IMR-90 (cell line): ENCODE data around the gene POGK. TPM values are rescaled to one million over a fixed set of nuclear protein-coding genes. Genes with fewer than 3 reads are reported as not detected.

Experiments
- ATAC-seq: fragments of 200-7000 bp; cut with Tn5 transposase; 2 replicates; pipeline ENCODE4 v1.9.1; 2020; ENCODE audit warnings: low read depth, mild to moderate bottlenecking, moderate library complexity
- BruUV-seq: library from RNA; stranded (reverse); fragments of 400-500 nt; replicated peaks from 2 replicates; lab custom pipeline; 2021; lab: Mats Ljungman, UMichigan
- CTCF ChIA-PET: fragments of 300-600 bp; formaldehyde crosslinking; extraction: SDS; loops from one replicate; lab custom pipeline; 2021; ENCODE audit warnings: antibody characterized with exemption; lab: Yijun Ruan, JAX
- POLR2A ChIA-PET: fragments of 300-600 bp; sonication (Branson Sonifier 250); formaldehyde crosslinking; loops from one replicate; lab custom pipeline; 2022; ENCODE audit warnings: antibody characterized with exemption; ENCODE audit not compliant: unreplicated experiment; lab: Charles Lee
- DNase-seq: peaks from one replicate; pipeline ENCODE4 v3.0.0; 2013
- H2AFZ ChIP-seq: replicated peaks from 2 replicates; pipeline ENCODE3; 2013; ENCODE audit warnings: low read length, mild to moderate bottlenecking; ENCODE audit not compliant: poor library complexity
- H2AK5ac ChIP-seq: 2 replicates; pipeline ENCODE4 v1.6.1; 2013; ENCODE audit warnings: low read depth, low read length, inconsistent platforms
- H2AK9ac ChIP-seq: replicated peaks from 2 replicates; pipeline ENCODE3; 2013; ENCODE audit warnings: mild to moderate bottlenecking, low read depth, low read length, moderate library complexity; ENCODE audit not compliant: poor library complexity
- H2BK120ac ChIP-seq: 2 replicates; pipeline ENCODE4 v1.6.1; 2013; ENCODE audit warnings: low read depth, low read length, inconsistent platforms
- H2BK15ac ChIP-seq: 3 replicates; pipeline ENCODE4 v1.6.1; 2013; ENCODE audit warnings: low read depth, low read length, inconsistent platforms
- H2BK20ac ChIP-seq: 2 replicates; pipeline ENCODE4 v1.6.1; 2013; ENCODE audit warnings: low read depth, mild to moderate bottlenecking, inconsistent platforms, low read length, moderate library complexity
- H2BK5ac ChIP-seq: 2 replicates; pipeline ENCODE4 v1.6.1; 2013; ENCODE audit warnings: mild to moderate bottlenecking, low read depth, low read length, inconsistent platforms; ENCODE audit not compliant: poor library complexity, severe bottlenecking
- H3K14ac ChIP-seq: replicated peaks from 2 replicates; pipeline ENCODE4 v1.6.1; 2013; ENCODE audit warnings: low read depth, low read length, inconsistent platforms
- H3K18ac ChIP-seq: 2 replicates; pipeline ENCODE4 v1.6.1; 2013; ENCODE audit warnings: low read depth, low read length, control low read depth
- H3K23ac ChIP-seq: 2 replicates; pipeline ENCODE4 v1.6.1; 2013; ENCODE audit warnings: low read depth, low read length, inconsistent platforms
- H3K27ac ChIP-seq: 2 replicates; pipeline ENCODE4 v1.5.1; 2013; ENCODE audit warnings: mild to moderate bottlenecking, control low read depth, low read length; ENCODE audit not compliant: insufficient read depth
- H3K27me3 ChIP-seq: 2 replicates; pipeline ENCODE4 v1.6.1; 2013; ENCODE audit warnings: low read length; ENCODE audit not compliant: control insufficient read depth, insufficient read depth
- H3K36me3 ChIP-seq: 2 replicates; pipeline ENCODE4 v1.6.1; 2013; ENCODE audit warnings: low read length, mixed read lengths; ENCODE audit not compliant: control insufficient read depth, insufficient read depth
- H3K4ac ChIP-seq: 2 replicates; pipeline ENCODE4 v1.6.1; 2013; ENCODE audit warnings: low read depth, low read length, inconsistent platforms
- H3K4me1 ChIP-seq: 2 replicates; pipeline ENCODE4 v1.6.1; 2013; ENCODE audit warnings: low read length, mixed read lengths; ENCODE audit not compliant: control insufficient read depth, insufficient read depth
- H3K4me2 ChIP-seq: 2 replicates; pipeline ENCODE4 v1.6.1; 2013; ENCODE audit warnings: low read depth, mild to moderate bottlenecking, control low read depth, low read length, moderate library complexity
- H3K4me3 ChIP-seq: 2 replicates; pipeline ENCODE4 v1.5.1; 2013; ENCODE audit warnings: low read depth, mild to moderate bottlenecking, control low read depth, low read length, moderate library complexity; ENCODE audit not compliant: insufficient read depth
- H3K56ac ChIP-seq: 2 replicates; pipeline ENCODE4 v1.6.1; 2013; ENCODE audit warnings: low read length, inconsistent platforms; ENCODE audit not compliant: insufficient read depth; ENCODE audit errors: extremely low read depth
- H3K79me1 ChIP-seq, 2 experiments: 2 replicates each; pipeline ENCODE4 v1.6.1; 2013; ENCODE audit warnings: low read length in 2 of 2, inconsistent platforms in 1 of 2, low read depth in 1 of 2
- H3K9ac ChIP-seq: 2 replicates; pipeline ENCODE4 v1.6.1; 2013; ENCODE audit warnings: low read depth, low read length, control low read depth
- H3K9me1 ChIP-seq: 2 replicates; pipeline ENCODE4 v1.6.1; 2013; ENCODE audit warnings: low read length, inconsistent platforms; ENCODE audit not compliant: insufficient read depth
- H3K9me3 ChIP-seq: 2 replicates; pipeline ENCODE4 v1.6.1; 2013; ENCODE audit warnings: low read length; ENCODE audit not compliant: control insufficient read depth, insufficient read depth
- H4K20me1 ChIP-seq: 2 replicates; pipeline ENCODE4 v1.6.1; 2013; ENCODE audit warnings: low read length, inconsistent platforms; ENCODE audit not compliant: insufficient read depth
- H4K5ac ChIP-seq: 2 replicates; pipeline ENCODE4 v1.6.1; 2013; ENCODE audit warnings: mild to moderate bottlenecking, low read depth, low read length, control low read depth
- H4K8ac ChIP-seq, 2 experiments: 2 replicates each; pipeline ENCODE4 v1.6.1; 2013; ENCODE audit warnings: low read depth in 2 of 2, low read length in 2 of 2, control low read depth in 1 of 2, inconsistent platforms in 1 of 2
- H4K91ac ChIP-seq: 2 replicates; pipeline ENCODE4 v1.6.1; 2013; ENCODE audit warnings: low read depth, low read length, inconsistent platforms; ENCODE audit not compliant: insufficient read depth
- BHLHE40 ChIP-seq: fragments of 150-350 bp; IDR thresholded peaks from 2 replicates; pipeline ENCODE4 v1.6.1; 2016; ENCODE audit warnings: mild to moderate bottlenecking, low read depth, low read length
- CEBPB ChIP-seq: IDR thresholded peaks from 2 replicates; pipeline ENCODE4 v1.6.1; 2012; ENCODE audit warnings: low read depth, low read length, improper control_type of control experiment
- CHD1 ChIP-seq: IDR thresholded peaks from 2 replicates; pipeline ENCODE4 v1.6.1; 2012; ENCODE audit warnings: low read depth, low read length, improper control_type of control experiment
- ELK1 ChIP-seq: fragments of 150-350 bp; IDR thresholded peaks from 2 replicates; pipeline ENCODE4 v1.6.1; 2016; ENCODE audit warnings: low read depth, mild to moderate bottlenecking, low read length, moderate library complexity, borderline replicate concordance
- FOS ChIP-seq: fragments of 150-350 bp; IDR thresholded peaks from 2 replicates; pipeline ENCODE4 v1.6.1; 2016; ENCODE audit warnings: low read depth, low read length
- MAFK ChIP-seq: IDR thresholded peaks from 2 replicates; pipeline ENCODE4 v1.6.1; 2012; ENCODE audit warnings: low read depth, low read length, improper control_type of control experiment
- MAZ ChIP-seq: IDR thresholded peaks from 2 replicates; pipeline ENCODE4 v1.6.1; 2012; ENCODE audit warnings: low read depth, mild to moderate bottlenecking, low read length, improper control_type of control experiment, moderate library complexity, borderline replicate concordance
- MXI1 ChIP-seq: IDR thresholded peaks from 2 replicates; pipeline ENCODE4 v1.6.1; 2012; ENCODE audit warnings: low read depth, mild to moderate bottlenecking, low read length, moderate library complexity, borderline replicate concordance
- NFE2L2 ChIP-seq: fragments of 150-350 bp; IDR thresholded peaks from 2 replicates; pipeline ENCODE4 v1.6.1; 2016; ENCODE audit warnings: low read depth, mild to moderate bottlenecking, low read length
- POLR2A ChIP-seq: IDR thresholded peaks from 2 replicates; pipeline ENCODE4 v1.6.1; 2012; ENCODE audit warnings: mild to moderate bottlenecking, low read depth, low read length
- RAD21 ChIP-seq: IDR thresholded peaks from 2 replicates; pipeline ENCODE4 v1.6.1; 2012; ENCODE audit warnings: low read length, improper control_type of control experiment
- RCOR1 ChIP-seq: IDR thresholded peaks from 2 replicates; pipeline ENCODE4 v1.6.1; 2012; ENCODE audit warnings: mild to moderate bottlenecking, low read length, improper control_type of control experiment; ENCODE audit not compliant: insufficient replicate concordance
- RFX5 ChIP-seq: IDR thresholded peaks from 2 replicates; pipeline ENCODE4 v1.8.0; 2012; ENCODE audit warnings: low read depth, mild to moderate bottlenecking, low read length, moderate library complexity
- SMC3 ChIP-seq: fragments of 150-350 bp; IDR thresholded peaks from 2 replicates; pipeline ENCODE4 v1.6.1; 2016; ENCODE audit warnings: low read depth, mild to moderate bottlenecking, antibody characterized with exemption, low read length, moderate library complexity
- USF2 ChIP-seq: fragments of 150-350 bp; IDR thresholded peaks from 2 replicates; pipeline ENCODE4 v1.6.1; 2017; ENCODE audit warnings: mild to moderate bottlenecking, antibody characterized with exemption, low read length, low read depth
- WGBS, 2 experiments: methylation state at CpG; one replicate each; pipeline versions ENCODE4 v1.1.5 to v1.1.7; 2013; ENCODE audit warnings: missing lambda C conversion rate in 2 of 2; ENCODE audit not compliant: insufficient read length in 1 of 2; ENCODE audit errors: extremely low coverage in 2 of 2; 5-methylcytosine and 5-hydroxymethylcytosine counted together
- dilution Hi-C: fragments of 300-500 bp; cut with HindIII; formaldehyde crosslinking; loops from one replicate; pipeline ENCODE4 v1.14.3; 2018; ENCODE audit warnings: low sequenced_read_pairs; ENCODE audit not compliant: unreplicated experiment
- in situ Hi-C: fragments of 300-500 bp; cut with MboI; formaldehyde crosslinking; loops from 3 replicates; pipeline ENCODE4 v1.14.3; 2019; ENCODE audit warnings: low sequenced_read_pairs, inconsistent platforms, mixed read lengths
- intact Hi-C: fragments of 100-400 bp; cut with micrococcal nuclease; formaldehyde crosslinking; loops from 2 replicates; pipeline ENCODE4 v1.10.0; 2022
- polyA plus RNA-seq, 3 experiments: library from polyadenylated mRNA; depleted of rRNA; stranded (reverse); fragments of >200 nt; gene quantifications; 2 replicates each; pipeline ENCODE4 v1.2.3, GENCODE V29; 2012; ENCODE audit warnings: low replicate concordance in 1 of 3
- total RNA-seq: library from RNA; depleted of rRNA; stranded (reverse); fragments of >200 nt; gene quantifications from 2 replicates; pipeline ENCODE4 v1.2.3, GENCODE V29; 2012
- TF ChIP-seq, protein P1 (sequence below): conservative IDR thresholded peaks from 2 replicates; pipeline ENCODE4 v1.5.1; 2012; ENCODE audit warnings: mild to moderate bottlenecking, low read depth, low read length, improper control_type of control experiment

POGK gene
- total and polyA plus RNA-seq, 2 of the 4 experiments (the other 2 are of a cell fraction), result 11.3 to 25.6 TPM

GRCh38 chr1:166903232-166903631 lies 64.0 kb downstream of the POGK start:
- Histone ChIP-seq H3K27me3 (no peaks in the 10 kb centered on the region; the same call in 1 of the 2 replicates), H3K79me1 (no peaks in the 10 kb centered on the region), H2AFZ (no peak overlapping the region), H2BK120ac (no peak overlapping the region), H3K9me1 (no peaks in the 10 kb centered on the region), H3K14ac (no peak overlapping the region), H2AK5ac (no peak overlapping the region), H4K91ac (no peak overlapping the region), H2AK9ac (no peak overlapping the region), H3K27ac (no peak overlapping the region), H3K9ac (no peak overlapping the region), H3K4me3 (no peak overlapping the region), H3K23ac (no peak overlapping the region), H3K4me1 (peaks cover 3% of the 10 kb centered on the region; the same call in 1 of the 2 replicates), H4K5ac (no peak overlapping the region), H3K56ac (no peak overlapping the region), H4K8ac (no peak overlapping the region), H3K36me3 (no peaks in the 10 kb centered on the region), H3K18ac (no peak overlapping the region), H3K4ac (no peak overlapping the region), H2BK20ac (no peak overlapping the region), H4K20me1 (no peaks in the 10 kb centered on the region), H2BK5ac (no peak overlapping the region), H2BK15ac (no peak overlapping the region), H3K9me3 (no peaks in the 10 kb centered on the region), H3K4me2 (no peak overlapping the region)
- no TSS peak for BruUV-seq
- no peak for DNase-seq
- in situ Hi-C loops (no loop called here), dilution Hi-C loops (no loop called here), intact Hi-C loops (loop anchor here (10.0 kb wide), 1 partner anchor 632 kb away; no protein-coding TSS in a partner anchor)
- CTCF ChIA-PET, result interaction anchor here (0.5 kb wide), 1 partner anchor 9 kb away, joined by 3 read pairs; no protein-coding TSS in a partner anchor
- POLR2A ChIA-PET, result no interaction called here
- TF ChIP-seq CEBPB (no peak), NFE2L2 (no peak), POLR2A (no peak), MAZ (no peak), BHLHE40 (no peak), MAFK (no peak), RFX5 (no peak), MXI1 (no peak), ELK1 (no peak), RCOR1 (no peak), CHD1 (no peak), SMC3 (no peak), RAD21 (no peak), FOS (no peak), USF2 (no peak)
- TF ChIP-seq, protein P1, sequence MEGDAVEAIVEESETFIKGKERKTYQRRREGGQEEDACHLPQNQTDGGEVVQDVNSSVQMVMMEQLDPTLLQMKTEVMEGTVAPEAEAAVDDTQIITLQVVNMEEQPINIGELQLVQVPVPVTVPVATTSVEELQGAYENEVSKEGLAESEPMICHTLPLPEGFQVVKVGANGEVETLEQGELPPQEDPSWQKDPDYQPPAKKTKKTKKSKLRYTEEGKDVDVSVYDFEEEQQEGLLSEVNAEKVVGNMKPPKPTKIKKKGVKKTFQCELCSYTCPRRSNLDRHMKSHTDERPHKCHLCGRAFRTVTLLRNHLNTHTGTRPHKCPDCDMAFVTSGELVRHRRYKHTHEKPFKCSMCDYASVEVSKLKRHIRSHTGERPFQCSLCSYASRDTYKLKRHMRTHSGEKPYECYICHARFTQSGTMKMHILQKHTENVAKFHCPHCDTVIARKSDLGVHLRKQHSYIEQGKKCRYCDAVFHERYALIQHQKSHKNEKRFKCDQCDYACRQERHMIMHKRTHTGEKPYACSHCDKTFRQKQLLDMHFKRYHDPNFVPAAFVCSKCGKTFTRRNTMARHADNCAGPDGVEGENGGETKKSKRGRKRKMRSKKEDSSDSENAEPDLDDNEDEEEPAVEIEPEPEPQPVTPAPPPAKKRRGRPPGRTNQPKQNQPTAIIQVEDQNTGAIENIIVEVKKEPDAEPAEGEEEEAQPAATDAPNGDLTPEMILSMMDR, result no peak
- WGBS, 2 experiments, result no CpG with 5 or more reads among the region's 1 CpG
- ATAC-seq, result no peak
